RWPE1 (cell line): Measurements from ENCODE around the gene OR6F1.
"Not testable (repeated sequence)": the region's sequence is repeated elsewhere in the genome, so short reads cannot be mapped to it uniquely, and the experiment has no call there.

Experiments used
- CTCF ChIA-PET: fragments of 350-600 bp; sonication (Branson Sonifier 250); formaldehyde crosslinking; extraction: SDS; loops from one replicate; lab custom pipeline; 2021; lab: Yijun Ruan, JAX
- POLR2A ChIA-PET: fragments of 400-600 bp; formaldehyde crosslinking; extraction: SDS; loops from one replicate; lab custom pipeline; 2020; ENCODE audit warnings: antibody characterized with exemption; ENCODE audit not compliant: low non-redundant PET; lab: Yijun Ruan, JAX
- DNase-seq: peaks from one replicate; pipeline ENCODE4 v3.0.0; 2012; ENCODE audit warnings: low spot score
- H3K27ac ChIP-seq: fragments of 450-650 bp; 2 replicates; pipeline ENCODE4 v1.5.1; 2017
- TF ChIP-seq, protein P1 (sequence below): fragments of 450-650 bp; conservative IDR thresholded peaks from 2 replicates; pipeline ENCODE4 v1.5.1; 2017; ENCODE audit warnings: low read depth, mild to moderate bottlenecking

The OR6F1 gene

DNA sequence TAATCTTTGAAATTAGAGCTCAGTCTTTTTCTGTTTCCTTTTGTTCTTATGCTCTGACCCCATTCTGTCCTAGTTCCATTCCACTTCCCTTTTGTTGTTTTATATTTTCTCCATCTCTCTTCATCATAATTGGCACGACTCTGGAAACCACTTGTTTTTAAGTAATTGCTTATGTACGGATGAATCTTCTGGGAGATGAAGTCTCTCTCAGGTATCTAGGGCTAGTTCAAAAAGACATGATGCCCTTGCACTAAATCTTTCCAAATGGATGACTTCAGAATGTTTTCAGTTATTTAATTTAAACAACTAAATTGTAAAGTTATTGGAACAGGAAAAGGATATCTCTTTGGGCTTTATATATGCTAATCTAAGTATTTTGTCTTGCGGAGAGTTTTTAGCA is at the start of gene OR6F1:
OR6F1 (minus strand) TSS at position 101 of the 400 bp plus-strand sequence. CDS start 3,891 bp downstream, outside the sequence.
- TF ChIP-seq, protein P1, sequence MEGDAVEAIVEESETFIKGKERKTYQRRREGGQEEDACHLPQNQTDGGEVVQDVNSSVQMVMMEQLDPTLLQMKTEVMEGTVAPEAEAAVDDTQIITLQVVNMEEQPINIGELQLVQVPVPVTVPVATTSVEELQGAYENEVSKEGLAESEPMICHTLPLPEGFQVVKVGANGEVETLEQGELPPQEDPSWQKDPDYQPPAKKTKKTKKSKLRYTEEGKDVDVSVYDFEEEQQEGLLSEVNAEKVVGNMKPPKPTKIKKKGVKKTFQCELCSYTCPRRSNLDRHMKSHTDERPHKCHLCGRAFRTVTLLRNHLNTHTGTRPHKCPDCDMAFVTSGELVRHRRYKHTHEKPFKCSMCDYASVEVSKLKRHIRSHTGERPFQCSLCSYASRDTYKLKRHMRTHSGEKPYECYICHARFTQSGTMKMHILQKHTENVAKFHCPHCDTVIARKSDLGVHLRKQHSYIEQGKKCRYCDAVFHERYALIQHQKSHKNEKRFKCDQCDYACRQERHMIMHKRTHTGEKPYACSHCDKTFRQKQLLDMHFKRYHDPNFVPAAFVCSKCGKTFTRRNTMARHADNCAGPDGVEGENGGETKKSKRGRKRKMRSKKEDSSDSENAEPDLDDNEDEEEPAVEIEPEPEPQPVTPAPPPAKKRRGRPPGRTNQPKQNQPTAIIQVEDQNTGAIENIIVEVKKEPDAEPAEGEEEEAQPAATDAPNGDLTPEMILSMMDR = no peak
- ChIA-PET CTCF (no interaction called here), POLR2A (no interaction called here)
- H3K27ac ChIP-seq = no peak within 1 kb of the TSS
- DNase-seq = no peak

DNA sequence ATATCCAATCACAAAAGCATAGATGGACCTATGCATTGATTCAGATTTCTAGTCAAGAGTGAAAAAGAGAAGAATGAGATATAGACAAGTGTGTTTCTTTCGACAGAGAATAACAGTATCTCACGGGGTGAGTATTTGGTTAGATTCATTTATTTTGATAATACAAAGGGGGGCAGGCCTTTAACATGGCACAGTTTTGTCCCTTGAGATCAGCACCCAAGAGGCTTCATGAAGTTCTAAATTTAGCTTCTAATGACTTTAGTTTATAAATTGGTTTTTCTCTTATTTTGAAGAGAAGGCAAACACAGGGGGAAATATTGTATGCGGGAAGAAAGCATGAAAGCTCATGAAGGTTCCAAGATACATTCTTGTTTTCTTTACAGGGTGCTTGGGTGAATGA is 44.0 kb upstream of the OR6F1 start, which contains the start of gene OR1C1:
OR1C1 (minus strand) TSS at position 101 of the 400 bp plus-strand sequence. CDS start 2,150 bp downstream, outside the sequence.
- TF ChIP-seq, protein P1 = no peak
- H3K27ac ChIP-seq = no peak within 1 kb of the TSS
- CTCF ChIA-PET = no interaction called here
- POLR2A ChIA-PET = no interaction called here
- no peak for DNase-seq

DNA sequence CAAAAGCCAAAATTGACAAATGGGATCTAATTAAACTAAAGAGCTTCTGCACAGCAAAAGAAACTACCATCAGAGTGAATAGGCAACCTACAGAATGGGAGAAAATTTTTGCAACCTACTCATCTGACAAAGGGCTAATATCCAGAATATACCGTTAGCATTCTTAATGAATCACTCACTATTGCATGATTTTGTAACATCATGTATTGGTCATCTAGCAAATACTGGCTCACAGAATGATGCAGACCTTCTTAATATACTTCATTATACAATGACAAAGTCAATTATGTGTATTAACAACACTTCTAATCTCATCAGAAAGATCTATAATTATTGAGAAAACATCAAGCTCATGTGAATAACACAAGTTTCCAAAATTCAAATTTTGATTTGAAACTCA is 37.9 kb upstream of the OR6F1 start:
- CTCF ChIA-PET, POLR2A ChIA-PET: not testable (repeated sequence)

DNA sequence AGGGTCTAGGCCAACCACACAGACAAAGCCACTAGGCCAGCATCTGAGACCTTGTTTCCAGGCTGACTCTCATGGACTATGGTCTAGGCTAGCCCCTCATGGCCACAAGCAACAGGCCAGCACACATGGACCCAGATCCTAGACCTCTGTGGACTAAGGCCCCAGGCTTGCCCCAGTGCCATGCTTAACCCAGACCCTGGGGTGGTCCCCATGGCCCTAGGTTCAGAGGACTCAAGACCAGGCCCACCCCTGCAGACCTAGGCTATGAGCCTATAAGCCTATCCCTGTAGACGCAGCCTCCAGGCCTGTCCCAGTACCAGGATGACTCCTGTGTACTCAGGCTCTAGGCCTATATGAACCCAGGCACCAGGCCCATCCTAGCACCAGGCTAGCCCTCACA is 33.4 kb upstream of the OR6F1 start:
- DNase-seq = no peak
- CTCF ChIA-PET = no interaction called here
- H3K27ac ChIP-seq = no peak overlapping the region
- POLR2A ChIA-PET = no interaction called here
- TF ChIP-seq, protein P1 = no peak

More for the DNA sequence above, 37.9 kb upstream of the OR6F1 start:
- H3K27ac ChIP-seq, DNase-seq: not testable (repeated sequence)

DNA sequence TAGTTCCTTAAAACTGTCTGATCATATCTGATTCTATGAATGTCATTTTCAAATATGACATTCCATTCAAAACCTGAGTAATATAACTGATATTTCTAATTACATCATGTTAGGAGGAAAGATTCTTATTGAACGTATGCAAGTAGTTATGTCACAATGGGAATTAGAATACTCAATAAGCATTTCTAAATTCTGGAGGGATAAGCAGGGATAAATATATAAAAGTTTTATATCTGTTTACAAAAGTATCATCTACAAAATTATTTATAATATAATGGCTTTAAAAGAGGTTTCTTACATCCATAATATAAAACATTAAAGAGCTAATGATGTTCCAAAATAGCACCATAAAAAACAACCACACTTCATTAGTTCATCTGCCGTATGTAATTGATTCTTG is 31.6 kb upstream of the OR6F1 start, which contains the start of gene OR14A2:
OR14A2 (minus strand) TSS at position 101 of the 400 bp plus-strand sequence.
- ChIA-PET CTCF (no interaction called here), POLR2A (no interaction called here)
- DNase-seq = no peak
- no peak within 1 kb of the TSS for H3K27ac ChIP-seq
- TF ChIP-seq, protein P1 = no peak

DNA sequence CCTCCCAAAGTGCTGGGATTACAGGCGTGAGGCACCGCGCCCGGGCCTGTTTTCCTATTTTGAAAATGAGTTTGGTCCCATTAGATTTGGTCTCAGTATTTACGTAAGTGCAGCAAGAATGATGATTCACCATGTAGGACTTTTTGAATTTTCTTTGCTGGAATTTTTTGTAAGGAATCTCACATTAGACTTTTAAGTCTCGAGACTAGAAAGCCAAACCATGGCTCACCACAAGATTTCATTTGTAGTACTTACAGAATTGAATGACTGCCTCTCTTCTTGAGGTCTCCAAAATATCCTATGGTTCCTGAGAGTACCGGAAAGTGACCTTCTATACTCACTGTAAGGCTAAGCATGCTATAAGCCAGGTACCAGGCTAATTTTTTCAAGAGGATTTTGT is 31.2 kb upstream of the OR6F1 start:
- no peak for DNase-seq
- POLR2A ChIA-PET = no interaction called here
- CTCF ChIA-PET = no interaction called here
- no peak overlapping the region for H3K27ac ChIP-seq
- TF ChIP-seq, protein P1 = no peak

DNA sequence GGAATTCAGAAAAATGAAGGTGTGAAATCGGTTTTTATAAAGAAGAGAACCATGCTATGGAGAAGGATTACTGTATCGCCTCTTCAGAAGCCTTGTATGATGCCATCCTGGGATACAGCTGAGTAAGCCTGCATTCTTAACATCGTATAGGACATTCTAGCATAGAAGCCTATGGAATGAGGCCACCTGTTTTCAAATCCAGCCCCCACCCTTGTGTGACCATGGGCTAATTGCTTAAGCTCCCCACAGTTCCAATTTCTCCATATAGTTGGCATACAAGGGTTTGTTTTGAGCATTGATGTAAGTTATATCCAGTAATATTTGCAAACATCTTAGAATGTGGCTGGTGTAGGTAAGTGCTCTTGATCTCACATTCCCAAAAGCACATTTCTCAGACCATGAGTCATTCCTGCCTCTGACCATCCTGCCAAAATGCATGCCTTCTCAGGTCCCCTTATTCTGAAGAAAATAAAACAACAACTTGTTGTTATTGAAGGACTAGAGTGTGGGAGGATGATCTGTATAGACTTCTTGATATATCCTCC is 30.0 kb upstream of the OR6F1 start:
- TF ChIP-seq, protein P1 = no peak
- ChIA-PET CTCF (no interaction called here), POLR2A (no interaction called here)
- no peak overlapping the region for H3K27ac ChIP-seq
- no peak for DNase-seq

DNA sequence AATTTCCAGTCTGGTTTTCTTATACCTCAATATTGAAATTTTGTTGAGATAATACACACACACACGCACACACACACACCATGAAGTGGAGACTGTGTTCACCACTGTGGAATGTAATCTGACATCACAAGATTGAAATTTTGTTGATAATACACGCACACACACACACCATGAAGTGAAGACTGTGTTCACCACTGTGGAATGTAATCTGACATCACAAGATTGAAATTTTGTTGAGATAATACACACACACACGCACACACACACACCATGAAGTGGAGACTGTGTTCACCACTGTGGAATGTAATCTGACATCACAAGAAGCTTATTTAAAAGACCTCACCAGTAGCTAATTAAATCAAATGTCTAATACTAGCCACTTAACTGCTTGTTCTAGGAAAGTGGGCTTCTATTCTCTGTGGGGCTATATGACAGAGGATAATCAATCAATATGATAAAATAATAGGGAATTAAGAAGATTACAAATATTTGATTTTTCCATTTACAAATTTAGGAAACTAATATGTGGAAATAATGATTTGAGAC is 25.8 kb upstream of the OR6F1 start:
- CTCF ChIA-PET, H3K27ac ChIP-seq, DNase-seq, POLR2A ChIA-PET: not testable (repeated sequence)
